ENCODE data around the gene VPS13D. TPM values are rescaled to one million over a fixed set of nuclear protein-coding genes. Genes with fewer than 3 reads are reported as not detected.

Gene VPS13D
- total and polyA plus RNA-seq, 2 experiments from 2014 or later, result 10.7 to 34.9 TPM

- TF ChIP-seq, protein P1, sequence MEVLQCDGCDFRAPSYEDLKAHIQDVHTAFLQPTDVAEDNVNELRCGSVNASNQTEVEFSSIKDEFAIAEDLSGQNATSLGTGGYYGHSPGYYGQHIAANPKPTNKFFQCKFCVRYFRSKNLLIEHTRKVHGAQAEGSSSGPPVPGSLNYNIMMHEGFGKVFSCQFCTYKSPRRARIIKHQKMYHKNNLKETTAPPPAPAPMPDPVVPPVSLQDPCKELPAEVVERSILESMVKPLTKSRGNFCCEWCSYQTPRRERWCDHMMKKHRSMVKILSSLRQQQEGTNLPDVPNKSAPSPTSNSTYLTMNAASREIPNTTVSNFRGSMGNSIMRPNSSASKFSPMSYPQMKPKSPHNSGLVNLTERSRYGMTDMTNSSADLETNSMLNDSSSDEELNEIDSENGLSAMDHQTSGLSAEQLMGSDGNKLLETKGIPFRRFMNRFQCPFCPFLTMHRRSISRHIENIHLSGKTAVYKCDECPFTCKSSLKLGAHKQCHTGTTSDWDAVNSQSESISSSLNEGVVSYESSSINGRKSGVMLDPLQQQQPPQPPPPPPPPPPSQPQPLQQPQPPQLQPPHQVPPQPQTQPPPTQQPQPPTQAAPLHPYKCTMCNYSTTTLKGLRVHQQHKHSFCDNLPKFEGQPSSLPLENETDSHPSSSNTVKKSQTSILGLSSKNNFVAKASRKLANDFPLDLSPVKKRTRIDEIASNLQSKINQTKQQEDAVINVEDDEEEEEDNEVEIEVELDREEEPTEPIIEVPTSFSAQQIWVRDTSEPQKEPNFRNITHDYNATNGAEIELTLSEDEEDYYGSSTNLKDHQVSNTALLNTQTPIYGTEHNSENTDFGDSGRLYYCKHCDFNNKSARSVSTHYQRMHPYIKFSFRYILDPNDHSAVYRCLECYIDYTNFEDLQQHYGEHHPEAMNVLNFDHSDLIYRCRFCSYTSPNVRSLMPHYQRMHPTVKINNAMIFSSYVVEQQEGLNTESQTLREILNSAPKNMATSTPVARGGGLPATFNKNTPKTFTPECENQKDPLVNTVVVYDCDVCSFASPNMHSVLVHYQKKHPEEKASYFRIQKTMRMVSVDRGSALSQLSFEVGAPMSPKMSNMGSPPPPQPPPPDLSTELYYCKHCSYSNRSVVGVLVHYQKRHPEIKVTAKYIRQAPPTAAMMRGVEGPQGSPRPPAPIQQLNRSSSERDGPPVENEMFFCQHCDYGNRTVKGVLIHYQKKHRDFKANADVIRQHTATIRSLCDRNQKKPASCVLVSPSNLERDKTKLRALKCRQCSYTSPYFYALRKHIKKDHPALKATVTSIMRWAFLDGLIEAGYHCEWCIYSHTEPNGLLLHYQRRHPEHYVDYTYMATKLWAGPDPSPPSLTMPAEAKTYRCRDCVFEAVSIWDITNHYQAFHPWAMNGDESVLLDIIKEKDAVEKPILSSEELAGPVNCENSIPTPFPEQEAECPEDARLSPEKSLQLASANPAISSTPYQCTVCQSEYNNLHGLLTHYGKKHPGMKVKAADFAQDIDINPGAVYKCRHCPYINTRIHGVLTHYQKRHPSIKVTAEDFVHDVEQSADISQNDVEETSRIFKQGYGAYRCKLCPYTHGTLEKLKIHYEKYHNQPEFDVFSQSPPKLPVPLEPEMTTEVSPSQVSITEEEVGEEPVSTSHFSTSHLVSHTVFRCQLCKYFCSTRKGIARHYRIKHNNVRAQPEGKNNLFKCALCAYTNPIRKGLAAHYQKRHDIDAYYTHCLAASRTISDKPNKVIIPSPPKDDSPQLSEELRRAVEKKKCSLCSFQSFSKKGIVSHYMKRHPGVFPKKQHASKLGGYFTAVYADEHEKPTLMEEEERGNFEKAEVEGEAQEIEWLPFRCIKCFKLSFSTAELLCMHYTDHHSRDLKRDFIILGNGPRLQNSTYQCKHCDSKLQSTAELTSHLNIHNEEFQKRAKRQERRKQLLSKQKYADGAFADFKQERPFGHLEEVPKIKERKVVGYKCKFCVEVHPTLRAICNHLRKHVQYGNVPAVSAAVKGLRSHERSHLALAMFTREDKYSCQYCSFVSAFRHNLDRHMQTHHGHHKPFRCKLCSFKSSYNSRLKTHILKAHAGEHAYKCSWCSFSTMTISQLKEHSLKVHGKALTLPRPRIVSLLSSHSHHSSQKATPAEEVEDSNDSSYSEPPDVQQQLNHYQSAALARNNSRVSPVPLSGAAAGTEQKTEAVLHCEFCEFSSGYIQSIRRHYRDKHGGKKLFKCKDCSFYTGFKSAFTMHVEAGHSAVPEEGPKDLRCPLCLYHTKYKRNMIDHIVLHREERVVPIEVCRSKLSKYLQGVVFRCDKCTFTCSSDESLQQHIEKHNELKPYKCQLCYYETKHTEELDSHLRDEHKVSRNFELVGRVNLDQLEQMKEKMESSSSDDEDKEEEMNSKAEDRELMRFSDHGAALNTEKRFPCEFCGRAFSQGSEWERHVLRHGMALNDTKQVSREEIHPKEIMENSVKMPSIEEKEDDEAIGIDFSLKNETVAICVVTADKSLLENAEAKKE (CRISPR knock-in tag; IDR thresholded peaks at IDR 0.05), result no peak
- TF ChIP-seq ZNF114 (CRISPR knock-in tag; IDR thresholded peaks at IDR 0.05), result no peak
- TF ChIP-seq POLR2AphosphoS5 (IDR thresholded peaks at IDR 0.05; ENCODE audit: low read depth), result no peak
- no peak for TF ChIP-seq EZH2 (IDR thresholded peaks at IDR 0.05; ENCODE audit: low read depth, unreplicated experiment)
- TF ChIP-seq NANOG (IDR thresholded peaks at IDR 0.05; ENCODE audit: borderline replicate concordance), result no peak
Observed at GRCh38 chr1:12551584-12551983, 321.8 kb downstream of the VPS13D start (continued).

DNA sequence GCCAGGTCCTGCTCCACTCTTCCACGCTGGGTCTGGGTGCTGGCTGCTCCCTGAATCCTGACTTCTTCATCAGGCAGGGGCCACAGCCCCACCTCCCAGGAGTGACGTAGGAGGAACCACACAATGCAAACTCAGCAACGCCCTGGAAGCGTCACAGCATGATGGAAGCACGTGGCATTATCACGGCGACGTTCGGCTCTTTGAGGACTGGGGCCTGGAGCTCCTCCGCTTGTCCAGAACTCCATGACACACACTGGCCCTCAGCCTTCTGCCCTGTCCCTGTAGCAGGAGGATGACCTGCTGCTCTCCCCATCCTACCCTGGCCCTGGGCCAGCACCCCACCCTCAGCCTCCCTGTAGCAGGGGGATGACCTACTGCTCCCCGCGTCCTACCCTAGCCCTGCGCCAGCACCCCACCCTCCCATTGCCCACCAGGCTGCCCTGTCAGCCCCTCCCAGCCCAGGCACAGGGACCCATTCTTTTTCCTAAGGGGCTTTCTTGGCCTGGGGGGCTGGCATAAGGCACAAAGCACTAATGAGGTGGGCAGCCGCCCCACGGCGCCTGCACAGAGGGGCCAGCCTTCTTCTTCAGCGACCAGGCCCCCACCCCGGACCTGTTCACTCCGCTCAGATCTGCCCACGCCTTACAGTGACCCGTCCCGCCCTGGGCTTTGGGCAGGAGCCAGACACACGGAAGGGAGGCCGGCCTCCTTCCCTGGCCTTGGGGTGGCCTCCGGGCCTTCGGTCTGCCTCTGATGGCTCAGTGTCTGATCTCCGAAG is 322.5 kb downstream of the VPS13D start:
- no peaks in the 10 kb centered on the region for H3K36me3 ChIP-seq (ENCODE audit: insufficient read depth)
- H3K27me3 ChIP-seq (ENCODE audit: insufficient read depth), result no peaks in the 10 kb centered on the region
- H3K27me3 Mint-ChIP-seq (ENCODE audit: insufficient read depth, low read depth, poor library complexity), result peaks cover 15% of the 10 kb centered on the region
- no peaks in the 10 kb centered on the region for H3K79me2 ChIP-seq (replicated peaks; ENCODE audit: insufficient read depth)
- H3K4me3 ChIP-seq, result no peak overlapping the region
- no peak overlapping the region for H2AFZ ChIP-seq
- H3K4me3 Mint-ChIP-seq, result no peak overlapping the region
- H3K9me2 ChIP-seq (ENCODE audit: insufficient read depth), result no peaks in the 10 kb centered on the region
- H3K4me1 ChIP-seq (ENCODE audit: insufficient read depth), result peaks cover 4% of the 10 kb centered on the region; the same call in 1 of the 2 replicates
- H3K27ac Mint-ChIP-seq, result no peak overlapping the region
- peaks cover 9% of the 10 kb centered on the region for H3K36me3 Mint-ChIP-seq (ENCODE audit: low read depth)
- H3K9me3 Mint-ChIP-seq, result peaks cover 9% of the 10 kb centered on the region
- no peaks in the 10 kb centered on the region for H4K20me1 ChIP-seq (replicated peaks; ENCODE audit: insufficient read depth)
- no peaks in the 10 kb centered on the region for H3F3A ChIP-seq (replicated peaks; ENCODE audit: low read depth)
- H3K27ac ChIP-seq (ENCODE audit: low read depth), result no peak overlapping the region
- ATAC-seq (no peak), DNase-seq (ENCODE audit: low spot score) (no peak)
- H3K4me1 Mint-ChIP-seq, result peaks cover 20% of the 10 kb centered on the region
- H3K4me2 ChIP-seq, result no peak overlapping the region
- TF ChIP-seq EZH2 (IDR thresholded peaks at IDR 0.05; ENCODE audit: low read depth, unreplicated experiment), result no peak
- TF ChIP-seq CREB1 (CRISPR knock-in tag; IDR thresholded peaks at IDR 0.05; ENCODE audit: low read depth), result no peak
- TF ChIP-seq CTCF (conservative IDR thresholded peaks at IDR 0.05; ENCODE audit: low read depth in 2 of 2), result no peak

All from GM23338 (cell line).